ENCODE measurements around the gene LTBR. TPM values are rescaled to one million over a fixed set of nuclear protein-coding genes. Genes with fewer than 3 reads are reported as not detected.

Gene LTBR
- total RNA-seq, 2 donors from 2014 or later = 186 to 264 TPM

- Histone ChIP-seq H3K27me3 (replicated peaks; ENCODE audit: insufficient read depth) (no peaks in the 10 kb centered on the region), H3K4me3 (peak overlapping the region; percentile 62 to 84), H3K4me1 (replicated peaks) (peaks cover 34% of the 10 kb centered on the region), H3K36me3 (no peaks in the 10 kb centered on the region), H3K27ac (peak overlapping the region; percentile 94 to 97), H3K9me3 (no peaks in the 10 kb centered on the region)
- intact Hi-C loops (cut with DNase I) = no loop called here
- no peak for DNase-seq (ENCODE audit: low spot score)
- WGBS = 2% methylated on average over 9 of the region's 9 CpGs
- TF ChIP-seq POLR2A (IDR thresholded peaks at IDR 0.05) = peak; percentile 41
- TF ChIP-seq CTCF (IDR thresholded peaks at IDR 0.05) = no peak
- peak; percentile 62 for TF ChIP-seq POLR2AphosphoS5 (IDR thresholded peaks at IDR 0.05)
Measured at GRCh38 chr12:6340032-6340638, 43.8 kb upstream of the LTBR start.

GRCh38 chr12:6340745-6341416 lies 43.1 kb upstream of the LTBR start:
- Histone ChIP-seq H3K27me3 (replicated peaks; ENCODE audit: insufficient read depth) (no peaks in the 10 kb centered on the region), H3K4me1 (replicated peaks) (peaks cover 28% of the 10 kb centered on the region), H3K9me3 (no peaks in the 10 kb centered on the region), H3K27ac (peak overlapping the region; percentile 94 to 97), H3K36me3 (no peaks in the 10 kb centered on the region), H3K4me3 (peak overlapping the region; percentile 62 to 84)
- no peak for TF ChIP-seq POLR2A (IDR thresholded peaks at IDR 0.05)
- TF ChIP-seq CTCF (IDR thresholded peaks at IDR 0.05) = no peak
- TF ChIP-seq POLR2AphosphoS5 (IDR thresholded peaks at IDR 0.05) = no peak
- DNase-seq (ENCODE audit: low spot score) = no peak
- intact Hi-C loops (cut with DNase I) = loop anchor here (1.0 kb wide), 1 partner anchor 48 kb away; no protein-coding TSS in a partner anchor
- WGBS = under 1% methylated on average over 15 of the region's 15 CpGs

GRCh38 chr12:6341417-6342139 lies 42.4 kb upstream of the LTBR start, which contains the start of gene TNFRSF1A:
Gene TNFRSF1A, minus strand, starts transcription at chr12:6342076. Its CDS starts 262 bp downstream, at chr12:6341814.
- Histone ChIP-seq H3K9me3 (no peaks in the 10 kb centered on the region), H3K27ac (peak within 1 kb of the TSS; percentile 94 to 97), H3K27me3 (replicated peaks; ENCODE audit: insufficient read depth) (no peaks in the 10 kb centered on the region), H3K36me3 (no peaks in the 10 kb centered on the region), H3K4me1 (replicated peaks) (peaks cover 24% of the 10 kb centered on the region), H3K4me3 (peak within 1 kb of the TSS; percentile 62 to 84)
- DNase-seq (ENCODE audit: low spot score) = peak; percentile 81
- under 1% methylated on average over 21 of the region's 21 CpGs for WGBS
- intact Hi-C loops (cut with DNase I) = loop anchor here (1.0 kb wide), 1 partner anchor 48 kb away; no protein-coding TSS in a partner anchor
- TF ChIP-seq POLR2A (IDR thresholded peaks at IDR 0.05) (peak; percentile 82), POLR2AphosphoS5 (IDR thresholded peaks at IDR 0.05) (peak; percentile 85), CTCF (IDR thresholded peaks at IDR 0.05) (no peak)

- Histone ChIP-seq H3K4me1 (replicated peaks) (peaks cover 16% of the 10 kb centered on the region), H3K4me3 (peak overlapping the region; percentile 62 to 84), H3K27me3 (replicated peaks; ENCODE audit: insufficient read depth) (no peaks in the 10 kb centered on the region), H3K9me3 (no peaks in the 10 kb centered on the region), H3K27ac (peak overlapping the region; percentile 94 to 97), H3K36me3 (no peaks in the 10 kb centered on the region)
- TF ChIP-seq POLR2AphosphoS5 (IDR thresholded peaks at IDR 0.05) (no peak), POLR2A (IDR thresholded peaks at IDR 0.05) (no peak), CTCF (IDR thresholded peaks at IDR 0.05) (no peak)
- DNase-seq (ENCODE audit: low spot score) = no peak
- intact Hi-C loops (cut with DNase I) = no loop called here
- WGBS = 24% methylated on average over 7 of the region's 7 CpGs
Measured at GRCh38 chr12:6342140-6342889, 41.6 kb upstream of the LTBR start.

Data from prostate gland (tissue), 2 donors.